Glutamatergic neuron (in vitro differentiated cells): ENCODE results near the gene CNIH3. TPM values are rescaled to one million over a fixed set of nuclear protein-coding genes. Genes with fewer than 3 reads are reported as not detected.

Experiments used
- DNase-seq: peaks from one replicate; pipeline ENCODE4 v3.0.0; 2022
- H3K27ac Mint-ChIP-seq: one replicate; pipeline ENCODE4 v1.8.0; 2020; ENCODE audit warnings: mild to moderate bottlenecking, mixed read lengths, inconsistent platforms; ENCODE audit not compliant: unreplicated experiment
- H3K27me3 Mint-ChIP-seq: one replicate; pipeline ENCODE4 v1.8.0; 2020; ENCODE audit warnings: mild to moderate bottlenecking, moderate library complexity, mixed read lengths, inconsistent platforms; ENCODE audit not compliant: unreplicated experiment
- H3K36me3 Mint-ChIP-seq: one replicate; pipeline ENCODE4 v1.8.0; 2020; ENCODE audit warnings: mild to moderate bottlenecking, mixed read lengths, inconsistent platforms; ENCODE audit not compliant: unreplicated experiment
- H3K4me1 Mint-ChIP-seq: one replicate; pipeline ENCODE4 v1.8.0; 2020; ENCODE audit warnings: mild to moderate bottlenecking, low read depth, mixed read lengths, inconsistent platforms; ENCODE audit not compliant: unreplicated experiment
- H3K4me3 Mint-ChIP-seq: one replicate; pipeline ENCODE4 v1.8.0; 2020; ENCODE audit warnings: mild to moderate bottlenecking, mixed read lengths, inconsistent platforms; ENCODE audit not compliant: unreplicated experiment
- H3K9me3 Mint-ChIP-seq: one replicate; pipeline ENCODE4 v1.8.0; 2020; ENCODE audit warnings: mild to moderate bottlenecking, moderate library complexity, mixed read lengths, inconsistent platforms; ENCODE audit not compliant: unreplicated experiment
- total RNA-seq: library from RNA; stranded (reverse); fragmentation: NEBNext Ultra II Directional; extraction: Animal tissue kit (Norgen Biotek cat#: 25700); gene quantifications from one replicate; pipeline ENCODE4 v1.2.1, GENCODE V29; 2021; ENCODE audit not compliant: unreplicated experiment
- TF ChIP-seq, protein P1 (sequence below): fragments of 200-600 bp; sonication (generic); IDR thresholded peaks from one replicate; pipeline ENCODE4 v1.5.0; 2021; ENCODE audit not compliant: partially characterized antibody, unreplicated experiment

CNIH3 gene
- total RNA-seq, 1 donor from 2014 or later: 4.4 TPM

DNA sequence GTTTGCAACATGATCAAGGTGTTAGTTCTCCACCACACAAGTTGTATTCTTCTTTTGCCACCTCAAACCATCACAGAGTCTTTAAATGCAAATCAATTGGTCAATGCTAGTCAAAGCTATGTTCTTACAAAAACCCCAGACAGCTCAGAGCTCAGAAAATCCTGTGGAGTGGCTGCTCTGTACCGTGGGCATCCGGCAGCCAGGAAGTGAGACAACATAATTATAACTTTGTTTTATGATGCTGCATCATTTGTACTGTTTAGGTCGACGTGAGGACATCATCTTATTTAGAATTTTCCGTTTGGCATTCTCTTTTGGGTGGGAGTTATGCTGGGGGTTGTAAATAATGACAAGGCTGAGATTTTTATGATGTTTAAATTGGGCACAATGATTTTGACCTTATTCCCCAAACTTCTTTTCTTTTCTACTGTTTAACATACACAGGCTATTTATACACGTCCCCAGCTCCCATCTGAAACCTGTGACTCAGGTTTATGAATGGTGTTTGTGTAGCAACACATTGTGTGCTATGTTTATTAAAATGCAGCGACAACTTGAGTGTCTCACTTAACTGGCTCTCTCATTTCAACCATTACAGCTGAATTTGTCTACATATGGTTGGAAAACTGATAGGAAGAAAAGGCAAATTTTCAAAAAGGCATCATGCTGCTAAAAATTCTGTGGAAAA lies 124.0 kb downstream of the CNIH3 start:
- TF ChIP-seq, protein P1, sequence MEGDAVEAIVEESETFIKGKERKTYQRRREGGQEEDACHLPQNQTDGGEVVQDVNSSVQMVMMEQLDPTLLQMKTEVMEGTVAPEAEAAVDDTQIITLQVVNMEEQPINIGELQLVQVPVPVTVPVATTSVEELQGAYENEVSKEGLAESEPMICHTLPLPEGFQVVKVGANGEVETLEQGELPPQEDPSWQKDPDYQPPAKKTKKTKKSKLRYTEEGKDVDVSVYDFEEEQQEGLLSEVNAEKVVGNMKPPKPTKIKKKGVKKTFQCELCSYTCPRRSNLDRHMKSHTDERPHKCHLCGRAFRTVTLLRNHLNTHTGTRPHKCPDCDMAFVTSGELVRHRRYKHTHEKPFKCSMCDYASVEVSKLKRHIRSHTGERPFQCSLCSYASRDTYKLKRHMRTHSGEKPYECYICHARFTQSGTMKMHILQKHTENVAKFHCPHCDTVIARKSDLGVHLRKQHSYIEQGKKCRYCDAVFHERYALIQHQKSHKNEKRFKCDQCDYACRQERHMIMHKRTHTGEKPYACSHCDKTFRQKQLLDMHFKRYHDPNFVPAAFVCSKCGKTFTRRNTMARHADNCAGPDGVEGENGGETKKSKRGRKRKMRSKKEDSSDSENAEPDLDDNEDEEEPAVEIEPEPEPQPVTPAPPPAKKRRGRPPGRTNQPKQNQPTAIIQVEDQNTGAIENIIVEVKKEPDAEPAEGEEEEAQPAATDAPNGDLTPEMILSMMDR: no peak
- Mint-ChIP-seq H3K27ac (no peak overlapping the region), H3K9me3 (no peaks in the 10 kb centered on the region), H3K27me3 (no peaks in the 10 kb centered on the region), H3K4me3 (no peak overlapping the region), H3K36me3 (no peaks in the 10 kb centered on the region), H3K4me1 (peaks cover 7% of the 10 kb centered on the region)
- no peak for DNase-seq

DNA sequence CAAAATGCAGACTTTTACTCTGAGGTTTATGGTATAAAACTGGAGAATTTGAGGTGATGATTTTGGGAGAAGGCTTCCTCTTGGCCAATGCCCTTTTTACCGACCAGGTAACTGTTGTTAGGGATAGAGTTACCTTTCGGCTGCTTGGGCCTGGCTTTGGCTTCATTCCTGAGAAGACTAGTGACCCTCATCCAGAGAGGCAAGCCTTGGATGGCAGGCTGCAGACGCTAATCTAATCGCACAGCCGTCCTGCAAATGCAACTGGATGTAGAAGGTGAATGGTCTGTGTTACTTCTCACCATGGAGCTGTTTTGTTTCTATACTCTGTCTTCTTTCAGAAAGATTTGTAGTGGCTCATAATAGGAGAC lies 124.6 kb downstream of the CNIH3 start:
- Mint-ChIP-seq H3K4me1 (peaks cover 7% of the 10 kb centered on the region), H3K9me3 (no peaks in the 10 kb centered on the region), H3K36me3 (no peaks in the 10 kb centered on the region), H3K27ac (no peak overlapping the region), H3K4me3 (no peak overlapping the region), H3K27me3 (no peaks in the 10 kb centered on the region)
- DNase-seq: no peak
- TF ChIP-seq, protein P1: no peak

DNA sequence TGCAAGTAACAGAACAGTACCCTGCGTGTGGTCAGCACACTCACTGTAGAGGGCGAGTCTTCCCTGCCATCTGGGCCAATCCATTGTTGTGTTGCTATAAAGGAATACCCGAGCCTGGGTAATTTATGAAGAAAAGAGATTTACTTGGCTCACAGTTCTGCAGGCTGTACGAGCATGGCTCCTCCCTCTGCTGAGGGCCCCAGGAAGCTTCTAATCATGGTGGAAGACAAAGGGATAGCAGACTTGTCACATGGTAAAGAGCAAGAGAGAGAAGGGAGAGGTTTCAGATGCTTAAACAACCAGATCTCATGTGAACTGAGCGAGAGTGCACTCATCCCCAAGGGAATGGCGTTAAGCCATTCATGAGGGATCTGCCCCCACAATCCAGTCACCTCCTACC lies 126.2 kb downstream of the CNIH3 start:
- no peak for DNase-seq
- TF ChIP-seq, protein P1: no peak
- H3K27me3 Mint-ChIP-seq: no peaks in the 10 kb centered on the region
- no peak overlapping the region for H3K27ac Mint-ChIP-seq
- H3K36me3 Mint-ChIP-seq: no peaks in the 10 kb centered on the region
- no peak overlapping the region for H3K4me3 Mint-ChIP-seq
- peaks cover 5% of the 10 kb centered on the region for H3K4me1 Mint-ChIP-seq
- no peaks in the 10 kb centered on the region for H3K9me3 Mint-ChIP-seq

DNA sequence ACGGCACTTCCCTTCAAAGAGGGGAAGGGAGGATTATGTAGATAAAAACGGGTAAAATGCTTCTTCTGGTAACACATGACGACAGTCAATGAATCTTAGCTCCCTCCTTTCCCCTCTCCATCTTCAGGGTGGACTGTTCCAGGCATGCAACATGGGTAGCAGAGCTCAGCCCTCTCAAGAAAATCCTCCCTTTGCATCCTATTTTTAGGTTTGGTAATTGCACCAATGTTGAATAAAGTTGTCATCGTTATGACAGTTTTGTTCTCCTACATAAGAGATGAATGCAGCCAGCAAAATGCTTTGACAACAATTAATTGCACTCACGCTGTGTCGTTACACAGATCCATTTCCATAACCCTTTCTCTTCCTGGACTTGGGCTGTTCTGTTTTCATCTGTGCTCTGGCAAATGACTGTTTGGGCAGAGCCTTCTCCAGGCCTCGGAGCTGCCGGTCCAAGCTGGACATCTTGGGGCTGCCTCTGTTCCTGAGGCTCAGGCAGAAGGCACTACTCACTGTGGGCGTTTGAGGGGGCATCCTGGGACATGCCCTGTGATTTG lies 127.6 kb downstream of the CNIH3 start:
- Mint-ChIP-seq H3K27me3 (no peaks in the 10 kb centered on the region), H3K9me3 (no peaks in the 10 kb centered on the region), H3K4me3 (no peak overlapping the region), H3K27ac (no peak overlapping the region), H3K36me3 (no peaks in the 10 kb centered on the region), H3K4me1 (peaks cover 3% of the 10 kb centered on the region)
- TF ChIP-seq, protein P1: no peak
- DNase-seq: no peak

DNA sequence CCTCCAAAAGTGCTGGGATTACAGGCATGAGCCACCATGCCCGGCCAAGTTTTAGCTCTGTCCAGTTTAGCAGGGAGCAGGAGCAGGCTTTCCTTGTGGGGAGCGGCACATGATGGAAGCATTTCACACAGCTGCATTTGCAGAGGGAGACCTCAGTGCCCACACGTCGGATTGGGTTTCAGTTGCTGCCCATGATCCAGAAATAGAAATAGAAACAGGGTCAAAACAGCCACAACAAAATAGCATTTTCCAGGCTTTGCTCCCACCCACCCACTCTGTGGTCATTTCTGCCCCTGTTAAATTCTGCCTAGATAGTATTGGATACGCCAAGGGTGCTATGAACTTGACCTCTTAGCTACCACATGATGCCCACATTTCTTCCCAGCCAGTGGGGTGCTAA lies 128.4 kb downstream of the CNIH3 start:
- TF ChIP-seq, protein P1: no peak
- DNase-seq: no peak

More for the DNA sequence above, 128.4 kb downstream of the CNIH3 start:
- H3K36me3 Mint-ChIP-seq: no peaks in the 10 kb centered on the region
- no peaks in the 10 kb centered on the region for H3K27me3 Mint-ChIP-seq
- no peaks in the 10 kb centered on the region for H3K4me1 Mint-ChIP-seq
- H3K9me3 Mint-ChIP-seq: no peaks in the 10 kb centered on the region
- H3K4me3 Mint-ChIP-seq: no peak overlapping the region
- no peak overlapping the region for H3K27ac Mint-ChIP-seq
